ENCODE measurements around the gene NID1. TPM values are rescaled to one million over a fixed set of nuclear protein-coding genes. Genes with fewer than 3 reads are reported as not detected.

Gene NID1
- polyA plus RNA-seq, 1 donor (not counting 4 experiments of a cell fraction or from before 2014, with no cell fraction given), result 1.8 TPM

GRCh38 chr1:236013330-236013729 is 51.6 kb downstream of the NID1 start:
- H3K79me2 ChIP-seq (ENCODE audit: control insufficient read depth, insufficient read depth, low read length), result no peaks in the 10 kb centered on the region
- H3K27me3 ChIP-seq (ENCODE audit: control insufficient read depth, extremely low read depth, insufficient read depth, low read length), result no peaks in the 10 kb centered on the region
- H3K4me3 ChIP-seq (ENCODE audit: control insufficient read depth in 2 of 3, extremely low read depth in 1 of 3, insufficient read depth in 2 of 3, low read depth in 1 of 3, low read length in 3 of 3), result no peak overlapping the region
- H2AFZ ChIP-seq (ENCODE audit: control insufficient read depth, low read length), result no peak overlapping the region
- no peaks in the 10 kb centered on the region for H3K36me3 ChIP-seq (ENCODE audit: control insufficient read depth in 2 of 2, extremely low read depth in 1 of 2, insufficient read depth in 2 of 2, low read length in 2 of 2)
- dilution Hi-C loops (cut with MboI; ENCODE audit: extremely low pct_ligation_motif_present, low sequenced_read_pairs), result no loop called here
- no peak overlapping the region for H3K9ac ChIP-seq (ENCODE audit: control insufficient read depth, extremely low read depth, insufficient read depth, low read length)
- H4K20me1 ChIP-seq (ENCODE audit: control insufficient read depth, extremely low read depth, insufficient read depth, low read length), result no peaks in the 10 kb centered on the region
- no peak overlapping the region for H3K27ac ChIP-seq (ENCODE audit: control insufficient read depth, insufficient read depth, low read length)
- DNase-seq (ENCODE audit: low read depth, low spot score) (no peak), FAIRE-seq (no peak)
- H3K4me2 ChIP-seq (ENCODE audit: control insufficient read depth, extremely low read depth, insufficient read depth, low read depth, low read length), result no peak overlapping the region
- H3K9me3 ChIP-seq (ENCODE audit: control insufficient read depth, low read depth, low read length), result no peaks in the 10 kb centered on the region
- H3K4me1 ChIP-seq (ENCODE audit: control insufficient read depth, extremely low read depth, insufficient read depth, low read length), result peaks cover 26% of the 10 kb centered on the region
- H3K9me1 ChIP-seq (ENCODE audit: control insufficient read depth, extremely low read depth, insufficient read depth, low read length), result no peaks in the 10 kb centered on the region
- TF ChIP-seq EZH2 (IDR thresholded peaks at IDR 0.05; ENCODE audit: low read length) (no peak), CTCF (optimal IDR thresholded peaks at IDR 0.05 in 1 of 3, IDR thresholded peaks at IDR 0.05 in 1 of 3, conservative IDR thresholded peaks at IDR 0.05 in 1 of 3; ENCODE audit: extremely low read depth in 1 of 3, insufficient read depth in 2 of 3, low read length in 3 of 3) (no peak)

- no peak overlapping the region for H3K27ac ChIP-seq (ENCODE audit: control insufficient read depth, insufficient read depth, low read length)
- dilution Hi-C loops (cut with MboI; ENCODE audit: extremely low pct_ligation_motif_present, low sequenced_read_pairs), result no loop called here
- FAIRE-seq, result no peak
Observed at GRCh38 chr1:236011641-236012040, 53.2 kb downstream of the NID1 start.

DNA sequence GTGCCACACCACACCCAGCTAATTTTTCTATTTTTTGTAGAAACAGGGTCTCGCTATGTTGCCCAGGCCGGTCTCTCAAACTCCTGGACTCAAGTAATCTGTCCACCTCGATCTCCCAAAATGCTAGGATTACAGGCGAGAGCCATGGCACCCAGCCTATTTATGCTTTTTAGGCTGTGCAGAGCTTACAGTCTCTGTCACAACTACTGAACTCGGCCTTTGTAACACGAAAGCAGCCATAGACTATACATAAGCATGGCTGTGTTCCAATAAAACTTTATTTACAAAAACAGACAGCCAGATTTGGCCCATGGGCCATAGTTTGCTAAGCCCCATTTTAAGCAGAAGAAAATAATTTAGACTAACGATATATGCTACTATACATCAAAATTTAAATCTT is 54.4 kb downstream of the NID1 start:
- Histone ChIP-seq H3K9me3 (ENCODE audit: control insufficient read depth, low read depth, low read length) (no peaks in the 10 kb centered on the region), H3K9me1 (ENCODE audit: control insufficient read depth, extremely low read depth, insufficient read depth, low read length) (no peaks in the 10 kb centered on the region), H4K20me1 (ENCODE audit: control insufficient read depth, extremely low read depth, insufficient read depth, low read length) (no peaks in the 10 kb centered on the region), H3K9ac (ENCODE audit: control insufficient read depth, extremely low read depth, insufficient read depth, low read length) (no peak overlapping the region), H3K27me3 (ENCODE audit: control insufficient read depth, extremely low read depth, insufficient read depth, low read length) (no peaks in the 10 kb centered on the region), H3K4me2 (ENCODE audit: control insufficient read depth, extremely low read depth, insufficient read depth, low read depth, low read length) (peak overlapping the region; percentile 34), H2AFZ (ENCODE audit: control insufficient read depth, low read length) (no peak overlapping the region), H3K79me2 (ENCODE audit: control insufficient read depth, insufficient read depth, low read length) (no peaks in the 10 kb centered on the region), H3K4me3 (ENCODE audit: control insufficient read depth in 2 of 3, extremely low read depth in 1 of 3, insufficient read depth in 2 of 3, low read depth in 1 of 3, low read length in 3 of 3) (no peak overlapping the region), H3K27ac (ENCODE audit: control insufficient read depth, insufficient read depth, low read length) (peak overlapping the region; percentile 64), H3K4me1 (ENCODE audit: control insufficient read depth, extremely low read depth, insufficient read depth, low read length) (peaks cover 14% of the 10 kb centered on the region), H3K36me3 (ENCODE audit: control insufficient read depth in 2 of 2, extremely low read depth in 1 of 2, insufficient read depth in 2 of 2, low read length in 2 of 2) (no peaks in the 10 kb centered on the region)
- DNase-seq (ENCODE audit: low read depth, low spot score) (no peak), FAIRE-seq (no peak)
- no peak for TF ChIP-seq CTCF (optimal IDR thresholded peaks at IDR 0.05 in 1 of 3, IDR thresholded peaks at IDR 0.05 in 1 of 3, conservative IDR thresholded peaks at IDR 0.05 in 1 of 3; ENCODE audit: extremely low read depth in 1 of 3, insufficient read depth in 2 of 3, low read length in 3 of 3)
- dilution Hi-C loops (cut with MboI; ENCODE audit: extremely low pct_ligation_motif_present, low sequenced_read_pairs), result no loop called here

More at GRCh38 chr1:236011641-236012040, 53.2 kb downstream of the NID1 start:
- Histone ChIP-seq H3K9me3 (ENCODE audit: control insufficient read depth, low read depth, low read length) (no peaks in the 10 kb centered on the region), H4K20me1 (ENCODE audit: control insufficient read depth, extremely low read depth, insufficient read depth, low read length) (no peaks in the 10 kb centered on the region), H2AFZ (ENCODE audit: control insufficient read depth, low read length) (no peak overlapping the region), H3K9me1 (ENCODE audit: control insufficient read depth, extremely low read depth, insufficient read depth, low read length) (no peaks in the 10 kb centered on the region), H3K4me1 (ENCODE audit: control insufficient read depth, extremely low read depth, insufficient read depth, low read length) (peaks cover 21% of the 10 kb centered on the region), H3K9ac (ENCODE audit: control insufficient read depth, extremely low read depth, insufficient read depth, low read length) (no peak overlapping the region), H3K36me3 (ENCODE audit: control insufficient read depth in 2 of 2, extremely low read depth in 1 of 2, insufficient read depth in 2 of 2, low read length in 2 of 2) (no peaks in the 10 kb centered on the region), H3K4me2 (ENCODE audit: control insufficient read depth, extremely low read depth, insufficient read depth, low read depth, low read length) (no peak overlapping the region), H3K4me3 (ENCODE audit: control insufficient read depth in 2 of 3, extremely low read depth in 1 of 3, insufficient read depth in 2 of 3, low read depth in 1 of 3, low read length in 3 of 3) (no peak overlapping the region), H3K27me3 (ENCODE audit: control insufficient read depth, extremely low read depth, insufficient read depth, low read length) (no peaks in the 10 kb centered on the region), H3K79me2 (ENCODE audit: control insufficient read depth, insufficient read depth, low read length) (no peaks in the 10 kb centered on the region)
- no peak for TF ChIP-seq EZH2 (IDR thresholded peaks at IDR 0.05; ENCODE audit: low read length)
- no peak for DNase-seq (ENCODE audit: low read depth, low spot score)

Measured in keratinocyte (primary cell).